Measurements from ENCODE around the gene AFF3.

The AFF3 gene

DNA sequence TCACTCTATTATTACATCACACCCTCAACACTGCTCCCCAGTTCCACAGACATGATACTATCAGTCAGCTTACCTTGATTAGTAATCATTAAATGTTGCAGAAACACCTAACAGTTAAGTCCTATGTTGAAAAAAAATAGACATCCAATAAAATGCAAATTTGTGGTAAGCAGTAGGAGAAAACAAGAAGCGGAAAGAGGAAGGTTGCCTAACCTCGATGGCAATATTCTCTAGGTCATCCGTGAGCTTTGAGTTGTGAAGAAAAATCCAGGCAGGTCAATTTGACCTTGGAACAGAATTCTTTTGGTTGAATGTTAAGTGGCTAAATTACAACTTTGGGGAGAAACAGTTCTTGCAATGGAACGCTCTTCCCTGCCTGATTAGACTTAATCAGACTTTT is 264.4 kb downstream of the AFF3 start:
- in situ Hi-C loops (cut with MboI; ENCODE audit: low sequenced_read_pairs) = no loop called here
- no peak for DNase-seq (ENCODE audit: low spot score in 2 of 2)
- H3K4me1 ChIP-seq = peaks cover 25% of the 10 kb centered on the region

GRCh38 chr2:99876956-99877355 is 265.4 kb downstream of the AFF3 start:
- Histone ChIP-seq H3K27me3 (ENCODE audit: low read depth) (no peaks in the 10 kb centered on the region), H3K4me1 (peaks cover 17% of the 10 kb centered on the region), H3K4me3 (no peak overlapping the region), H3K36me3 (replicated peaks) (no peaks in the 10 kb centered on the region), H3K9me3 (no peaks in the 10 kb centered on the region)
- DNase-seq (ENCODE audit: low spot score in 2 of 2) = no peak
- in situ Hi-C loops (cut with MboI; ENCODE audit: low sequenced_read_pairs) = no loop called here

More for the DNA sequence above, 264.4 kb downstream of the AFF3 start:
- no peaks in the 10 kb centered on the region for H3K9me3 ChIP-seq
- no peak overlapping the region for H3K4me3 ChIP-seq
- H3K27me3 ChIP-seq (ENCODE audit: low read depth) = no peaks in the 10 kb centered on the region
- no peaks in the 10 kb centered on the region for H3K36me3 ChIP-seq (replicated peaks)

DNA sequence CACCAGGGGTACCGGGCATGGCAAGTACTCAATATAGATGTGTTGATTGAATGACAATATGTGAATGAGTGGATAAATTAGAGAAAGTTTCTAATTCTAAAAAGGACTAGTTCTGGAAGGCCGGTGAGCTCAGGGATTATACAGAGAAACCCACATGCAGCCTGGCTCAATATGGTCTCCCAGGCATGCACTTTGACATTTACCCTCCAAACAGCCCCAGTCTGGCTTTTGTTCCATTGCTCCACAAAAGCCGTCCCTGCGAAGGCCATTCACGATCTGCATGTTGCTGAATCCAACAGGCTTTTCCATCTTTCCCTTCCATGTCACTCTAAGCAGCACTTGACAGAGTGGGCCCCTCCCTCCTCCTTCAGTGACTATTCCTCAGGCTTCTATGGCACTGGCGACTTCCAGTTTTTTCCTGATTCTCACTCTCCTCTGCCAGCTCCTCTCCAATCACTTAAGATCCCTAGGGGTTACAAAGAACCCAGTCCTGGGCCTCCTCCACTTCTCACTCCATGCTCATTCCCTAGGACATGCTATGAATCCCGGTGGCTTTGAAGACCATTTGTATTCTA is 266.7 kb downstream of the AFF3 start:
- in situ Hi-C loops (cut with MboI; ENCODE audit: low sequenced_read_pairs) = no loop called here
- no peaks in the 10 kb centered on the region for H3K27me3 ChIP-seq (ENCODE audit: low read depth)
- DNase-seq (ENCODE audit: low spot score in 2 of 2) = no peak
- peaks cover 4% of the 10 kb centered on the region for H3K4me1 ChIP-seq
- no peaks in the 10 kb centered on the region for H3K36me3 ChIP-seq (replicated peaks)
- no peaks in the 10 kb centered on the region for H3K9me3 ChIP-seq
- H3K4me3 ChIP-seq = no peak overlapping the region

DNA sequence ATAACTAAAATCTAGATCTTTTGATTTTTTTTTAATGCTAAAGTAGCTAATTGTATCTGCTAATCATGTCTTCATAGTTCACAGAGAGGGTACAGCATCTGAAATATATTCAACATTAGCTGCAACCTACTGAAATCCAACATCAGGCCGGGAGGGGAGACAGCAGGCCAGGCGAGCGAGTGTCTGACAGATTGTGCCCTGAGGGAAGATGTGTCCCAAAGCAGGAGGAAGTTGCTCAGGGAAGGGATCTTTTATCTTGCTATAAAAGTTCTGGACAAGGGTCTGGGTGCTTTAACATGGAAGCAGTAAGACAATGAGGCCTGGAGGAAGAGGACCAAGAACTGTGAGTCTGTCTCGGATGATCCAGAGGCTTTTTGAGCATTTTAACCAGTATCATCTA is 274.1 kb downstream of the AFF3 start:
- no peak for DNase-seq (ENCODE audit: low spot score in 2 of 2)
- Histone ChIP-seq H3K27me3 (ENCODE audit: low read depth) (peaks cover 4% of the 10 kb centered on the region), H3K4me1 (no peaks in the 10 kb centered on the region), H3K36me3 (replicated peaks) (no peaks in the 10 kb centered on the region), H3K9me3 (no peaks in the 10 kb centered on the region), H3K4me3 (no peak overlapping the region)
- in situ Hi-C loops (cut with MboI; ENCODE audit: low sequenced_read_pairs) = no loop called here

GRCh38 chr2:99867770-99868169 is 274.6 kb downstream of the AFF3 start:
- H3K9me3 ChIP-seq = no peaks in the 10 kb centered on the region
- no peaks in the 10 kb centered on the region for H3K4me1 ChIP-seq
- no peak overlapping the region for H3K4me3 ChIP-seq
- in situ Hi-C loops (cut with MboI; ENCODE audit: low sequenced_read_pairs) = no loop called here
- no peaks in the 10 kb centered on the region for H3K36me3 ChIP-seq (replicated peaks)
- no peak for DNase-seq (ENCODE audit: low spot score in 2 of 2)
- peaks cover 4% of the 10 kb centered on the region for H3K27me3 ChIP-seq (ENCODE audit: low read depth)

DNA sequence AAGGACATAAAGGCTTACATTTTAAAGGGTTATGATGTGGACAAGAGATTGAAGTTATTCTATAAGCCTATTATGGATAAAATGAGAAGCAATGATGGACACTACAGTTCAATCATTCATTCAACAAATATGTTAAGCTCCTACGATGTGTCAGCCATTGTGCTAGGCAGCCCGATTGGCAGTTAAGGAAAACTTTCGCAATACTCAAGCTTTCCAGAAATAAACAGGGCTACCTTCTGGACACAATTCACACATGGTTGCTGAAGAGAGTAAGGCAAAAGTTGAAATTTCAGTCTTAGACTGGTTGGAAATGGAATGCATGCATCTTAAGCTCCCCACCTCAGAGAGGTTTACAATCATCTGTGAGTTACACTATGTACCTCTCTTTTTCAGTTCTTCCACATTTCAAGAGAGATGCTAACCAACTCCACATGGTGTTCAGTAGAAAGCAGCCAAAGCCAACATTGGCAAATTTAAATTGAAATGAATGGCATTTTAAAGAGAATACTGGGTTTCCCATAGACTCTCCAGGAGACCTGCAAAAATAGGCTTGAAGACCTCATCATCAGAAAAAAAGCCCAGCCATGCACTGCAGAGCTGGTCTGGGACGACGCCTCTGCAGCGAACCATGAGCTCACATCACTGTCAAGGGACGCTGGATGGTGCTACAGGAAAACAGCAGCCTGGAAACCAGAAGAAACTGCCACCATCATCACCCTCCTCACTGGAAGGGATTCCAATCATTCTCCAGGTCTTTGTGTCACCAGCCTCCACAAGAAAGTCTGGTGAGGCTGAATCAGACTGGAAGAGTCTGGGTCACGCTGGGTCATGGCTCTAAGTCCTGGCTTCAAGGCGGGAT is 276.3 kb downstream of the AFF3 start:
- DNase-seq (ENCODE audit: low spot score in 2 of 2) = no peak
- Histone ChIP-seq H3K27me3 (ENCODE audit: low read depth) (peaks cover 4% of the 10 kb centered on the region), H3K4me1 (no peaks in the 10 kb centered on the region), H3K4me3 (no peak overlapping the region), H3K9me3 (no peaks in the 10 kb centered on the region), H3K36me3 (replicated peaks) (no peaks in the 10 kb centered on the region)
- in situ Hi-C loops (cut with MboI; ENCODE audit: low sequenced_read_pairs) = no loop called here

- Histone ChIP-seq H3K4me1 (no peaks in the 10 kb centered on the region), H3K4me3 (no peak overlapping the region), H3K9me3 (no peaks in the 10 kb centered on the region), H3K36me3 (replicated peaks) (no peaks in the 10 kb centered on the region), H3K27me3 (ENCODE audit: low read depth) (peaks cover 4% of the 10 kb centered on the region)
- DNase-seq (ENCODE audit: low spot score in 2 of 2) = no peak
- in situ Hi-C loops (cut with MboI; ENCODE audit: low sequenced_read_pairs) = no loop called here
Measured at GRCh38 chr2:99864561-99865553, 277.5 kb downstream of the AFF3 start.

GRCh38 chr2:99863903-99864270 is 278.5 kb downstream of the AFF3 start:
- DNase-seq (ENCODE audit: low spot score in 2 of 2) = no peak
- no peaks in the 10 kb centered on the region for H3K4me1 ChIP-seq
- no peaks in the 10 kb centered on the region for H3K36me3 ChIP-seq (replicated peaks)
- H3K27me3 ChIP-seq (ENCODE audit: low read depth) = peaks cover 4% of the 10 kb centered on the region
- in situ Hi-C loops (cut with MboI; ENCODE audit: low sequenced_read_pairs) = no loop called here
- no peak overlapping the region for H3K4me3 ChIP-seq
- H3K9me3 ChIP-seq = no peaks in the 10 kb centered on the region

GRCh38 chr2:99863236-99863902 is 279.0 kb downstream of the AFF3 start:
- H3K27me3 ChIP-seq (ENCODE audit: low read depth) = peaks cover 4% of the 10 kb centered on the region
- H3K36me3 ChIP-seq (replicated peaks) = no peaks in the 10 kb centered on the region
- no peak for DNase-seq (ENCODE audit: low spot score in 2 of 2)
- H3K9me3 ChIP-seq = no peaks in the 10 kb centered on the region
- in situ Hi-C loops (cut with MboI; ENCODE audit: low sequenced_read_pairs) = no loop called here
- no peaks in the 10 kb centered on the region for H3K4me1 ChIP-seq
- no peak overlapping the region for H3K4me3 ChIP-seq

DNA sequence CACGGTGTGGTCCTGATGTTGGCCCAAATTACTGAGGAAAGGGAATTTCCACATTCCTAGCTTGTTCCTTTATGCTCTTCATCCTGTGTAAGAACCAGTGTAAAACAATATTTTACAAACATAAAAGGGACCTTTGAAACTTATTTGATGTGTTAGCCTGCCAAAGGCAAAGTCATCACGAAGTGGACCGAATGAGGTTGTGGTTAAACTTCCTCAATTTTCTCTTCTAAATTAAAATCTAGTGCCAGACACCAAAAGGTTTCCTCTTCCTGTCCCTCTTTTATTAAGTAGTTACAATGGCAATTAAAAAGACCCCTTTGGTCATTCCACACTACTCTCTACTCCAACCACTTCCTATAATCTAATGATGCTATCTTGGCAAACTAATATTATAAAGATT is 279.8 kb downstream of the AFF3 start:
- no peak for DNase-seq (ENCODE audit: low spot score in 2 of 2)
- in situ Hi-C loops (cut with MboI; ENCODE audit: low sequenced_read_pairs) = no loop called here
- Histone ChIP-seq H3K4me3 (no peak overlapping the region), H3K9me3 (no peaks in the 10 kb centered on the region), H3K4me1 (no peaks in the 10 kb centered on the region), H3K36me3 (replicated peaks) (no peaks in the 10 kb centered on the region), H3K27me3 (ENCODE audit: low read depth) (peaks cover 4% of the 10 kb centered on the region)

DNA sequence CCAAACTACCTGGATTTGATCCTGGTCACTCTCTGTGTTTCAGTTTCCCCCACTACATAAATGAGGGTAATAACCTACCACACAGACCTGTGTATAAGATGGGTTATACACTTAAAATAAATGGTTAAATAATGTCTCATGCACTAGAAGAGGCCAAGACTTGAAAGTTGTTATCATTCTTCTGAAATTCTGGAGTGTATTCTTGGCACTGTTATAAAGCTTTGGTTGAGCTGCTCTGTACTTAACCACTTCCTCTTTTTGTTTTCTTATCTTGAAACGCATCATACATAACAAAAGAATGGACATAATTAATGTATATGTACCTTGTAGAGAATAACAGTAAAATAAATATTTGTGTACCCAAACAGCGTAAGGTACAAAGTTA is 281.0 kb downstream of the AFF3 start:
- in situ Hi-C loops (cut with MboI; ENCODE audit: low sequenced_read_pairs) = no loop called here
- DNase-seq (ENCODE audit: low spot score in 2 of 2) = no peak

GRCh38 chr2:99860720-99861375 is 281.5 kb downstream of the AFF3 start:
- H3K4me3 ChIP-seq = no peak overlapping the region
- in situ Hi-C loops (cut with MboI; ENCODE audit: low sequenced_read_pairs) = no loop called here

More for the DNA sequence above, 281.0 kb downstream of the AFF3 start:
- H3K27me3 ChIP-seq (ENCODE audit: low read depth) = peaks cover 4% of the 10 kb centered on the region
- no peaks in the 10 kb centered on the region for H3K4me1 ChIP-seq
- no peaks in the 10 kb centered on the region for H3K9me3 ChIP-seq
- no peaks in the 10 kb centered on the region for H3K36me3 ChIP-seq (replicated peaks)
- H3K4me3 ChIP-seq = no peak overlapping the region

More at GRCh38 chr2:99860720-99861375, 281.5 kb downstream of the AFF3 start:
- DNase-seq (ENCODE audit: low spot score in 2 of 2) = no peak
- Histone ChIP-seq H3K27me3 (ENCODE audit: low read depth) (peaks cover 4% of the 10 kb centered on the region), H3K9me3 (no peaks in the 10 kb centered on the region), H3K36me3 (replicated peaks) (no peaks in the 10 kb centered on the region), H3K4me1 (no peaks in the 10 kb centered on the region)

Data from HAP-1 (cell line).